Measurements from ENCODE around the gene ENOX1. TPM values are rescaled to one million over a fixed set of nuclear protein-coding genes. Genes with fewer than 3 reads are reported as not detected.

ENOX1 gene
- total and polyA plus RNA-seq, 2 of the 8 experiments (the other 6 are each of a cell fraction or from before 2014, with no cell fraction given): 0.23 to 0.37 TPM

DNA sequence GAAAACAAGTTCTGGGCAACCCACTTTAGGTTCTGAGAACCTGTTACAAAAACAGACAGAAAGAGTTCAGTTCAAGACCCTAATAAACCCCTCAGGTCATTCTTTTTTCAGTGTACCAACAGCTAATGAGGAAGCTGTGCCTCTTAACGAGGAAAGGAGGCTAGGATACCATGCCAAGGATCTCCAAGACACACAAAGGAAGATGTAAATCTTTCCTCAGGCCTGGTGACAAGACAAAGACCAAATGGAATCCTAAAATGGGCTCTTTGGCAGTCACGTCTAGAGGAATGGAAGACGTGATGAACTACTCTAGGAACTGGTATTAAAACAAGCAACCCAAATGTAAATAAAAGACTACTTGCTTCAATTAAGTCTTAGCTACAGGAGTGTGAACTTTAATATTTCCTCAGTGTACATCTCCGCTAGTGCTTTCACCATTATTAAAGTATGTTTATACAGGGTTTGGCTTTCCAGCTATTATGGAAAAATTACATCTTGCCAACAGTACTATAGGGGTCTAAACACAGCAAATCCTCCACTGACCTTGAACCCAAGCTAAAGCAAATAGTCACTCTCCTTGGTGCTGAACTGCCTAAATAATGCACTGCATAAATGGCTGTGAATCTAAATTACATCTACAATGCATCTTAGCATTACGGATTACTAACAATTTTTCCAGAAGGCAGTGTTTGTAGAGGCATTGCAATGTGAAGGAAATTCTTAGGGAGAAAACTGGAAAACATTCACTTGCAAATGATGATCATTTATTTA, 42.3 kb downstream of the ENOX1 start:
- no peak overlapping the region for H2BK5ac ChIP-seq (ENCODE audit: low read depth, low read length)
- no peak overlapping the region for H3K4me2 ChIP-seq (ENCODE audit: insufficient read depth in 1 of 2, low read depth in 2 of 2, low read length in 2 of 2)
- FAIRE-seq (no peak), DNase-seq (ENCODE audit: low read depth in 1 of 2, low spot score in 2 of 2) (no peak)
- H4K91ac ChIP-seq (replicated peaks; ENCODE audit: insufficient read length, low read length): no peak overlapping the region
- H3K4me3 ChIP-seq (ENCODE audit: extremely low read depth in 1 of 4, insufficient read depth in 2 of 4, low read depth in 3 of 4, low read length in 4 of 4): no peak overlapping the region
- no peaks in the 10 kb centered on the region for H3K79me2 ChIP-seq (ENCODE audit: control insufficient read depth in 1 of 2, insufficient read depth in 2 of 2, low read length in 2 of 2)
- H3K23me2 ChIP-seq (ENCODE audit: low read depth, low read length): no peaks in the 10 kb centered on the region; the same call in 1 of the 2 replicates
- H3K4me1 ChIP-seq (replicated peaks in 1 of 4; ENCODE audit: control insufficient read depth in 3 of 4, insufficient read depth in 4 of 4, low read length in 3 of 4): no peaks in the 10 kb centered on the region
- no peak overlapping the region for H2AK5ac ChIP-seq (ENCODE audit: low read depth, low read length)
- H4K8ac ChIP-seq (ENCODE audit: extremely low read depth, insufficient read depth, low read length): no peak overlapping the region
- 80% methylated on average over 5 of the region's 5 CpGs; no CpG with 5 or more reads in 1 of the 2 experiments for WGBS, 2 experiments (ENCODE audit: extremely low coverage in 1 of 2, insufficient coverage in 1 of 2, insufficient read length in 1 of 2, insufficient replicate concordance in 2 of 2, low coverage in 1 of 2, low lambda C conversion rate in 2 of 2, missing lambda C conversion rate in 1 of 2)
- no peak overlapping the region for H3K14ac ChIP-seq (ENCODE audit: insufficient read length)
- H3K27me3 ChIP-seq (replicated peaks in 1 of 4; ENCODE audit: control insufficient read depth in 3 of 4, extremely low read depth in 1 of 4, insufficient read depth in 3 of 4, low read length in 3 of 4): no peaks in the 10 kb centered on the region
- H2BK15ac ChIP-seq (ENCODE audit: low read length): no peak overlapping the region
- H2AFZ ChIP-seq (ENCODE audit: low read length): no peak overlapping the region
- H3K9me3 ChIP-seq (ENCODE audit: insufficient read depth in 2 of 2, low read depth in 1 of 2, low read length in 1 of 2): no peaks in the 10 kb centered on the region
- no peak overlapping the region for H3K56ac ChIP-seq (replicated peaks; ENCODE audit: insufficient read length, low read depth, low read length)
- no peak overlapping the region for H2BK20ac ChIP-seq (ENCODE audit: low read length)
- ChIA-PET CTCF (ENCODE audit: partially characterized antibody) (interaction anchor here (1.0 to 1.3 kb wide), 2 partner anchors 11 to 21 kb away, joined by 3 to 6 read pairs; no protein-coding TSS in a partner anchor), POLR2A (ENCODE audit: partially characterized antibody) (no interaction called here)
- no peaks in the 10 kb centered on the region for H4K20me1 ChIP-seq (replicated peaks in 1 of 2; ENCODE audit: control insufficient read depth in 1 of 2, insufficient read depth in 2 of 2, low read length in 2 of 2)
- H3K4ac ChIP-seq (replicated peaks; ENCODE audit: insufficient read length, low read depth, low read length): no peak overlapping the region
- no peak overlapping the region for H3K23ac ChIP-seq (ENCODE audit: insufficient read length)
- H3K9ac ChIP-seq (replicated peaks in 1 of 4; ENCODE audit: extremely low read depth in 1 of 4, low read depth in 3 of 4, low read length in 3 of 4): no peak overlapping the region
- H3K27ac ChIP-seq (ENCODE audit: low read depth, low read length): no peak overlapping the region
- no peaks in the 10 kb centered on the region for H3K36me3 ChIP-seq (ENCODE audit: control insufficient read depth in 2 of 4, insufficient read depth in 4 of 4, low read length in 3 of 4)
- no peak overlapping the region for H3K18ac ChIP-seq (ENCODE audit: extremely low read depth, low read length)
- H2BK12ac ChIP-seq (ENCODE audit: low read depth, low read length): no peak overlapping the region
- H3K79me1 ChIP-seq (ENCODE audit: low read depth, low read length): no peaks in the 10 kb centered on the region
- H4K5ac ChIP-seq (ENCODE audit: insufficient read length, low read depth, low read length): no peak overlapping the region
- H2BK120ac ChIP-seq (replicated peaks; ENCODE audit: low read depth, low read length): no peak overlapping the region
- TF ChIP-seq SIX5 (IDR thresholded peaks at IDR 0.05; ENCODE audit: low read depth, low read length) (no peak), HDAC2 (IDR thresholded peaks at IDR 0.05; ENCODE audit: borderline replicate concordance in 1 of 2, low read depth in 2 of 2, low read length in 2 of 2) (no peak), SIRT6 (IDR thresholded peaks at IDR 0.05; ENCODE audit: low read length) (no peak), NANOG (IDR thresholded peaks at IDR 0.05; ENCODE audit: insufficient read depth, low read depth, low read length, poor library complexity, severe bottlenecking) (no peak), TAF7 (optimal IDR thresholded peaks at IDR 0.05; ENCODE audit: borderline replicate concordance, low read depth, low read length) (no peak), RXRA (IDR thresholded peaks at IDR 0.05; ENCODE audit: insufficient read depth, low read depth, low read length) (no peak), MAX (IDR thresholded peaks at IDR 0.05) (no peak), TAF1 (IDR thresholded peaks at IDR 0.05; ENCODE audit: low read depth, low read length) (no peak), EGR1 (IDR thresholded peaks at IDR 0.05; ENCODE audit: borderline replicate concordance, low read depth, low read length) (no peak), TEAD4 (IDR thresholded peaks at IDR 0.05; ENCODE audit: low read depth, low read length) (no peak), SUZ12 (IDR thresholded peaks at IDR 0.05; ENCODE audit: low read length) (no peak), TBP (IDR thresholded peaks at IDR 0.05; ENCODE audit: low read depth, low read length) (no peak), EP300 (IDR thresholded peaks at IDR 0.05; ENCODE audit: borderline replicate concordance in 1 of 2, low read depth in 2 of 2, low read length in 2 of 2) (no peak)

All from H1 (cell line).